Measurements from ENCODE around the gene VWF.
"Not testable (repeated sequence)": the region's sequence is repeated elsewhere in the genome, so short reads cannot be mapped to it uniquely, and the experiment has no call there.

Gene VWF

DNA sequence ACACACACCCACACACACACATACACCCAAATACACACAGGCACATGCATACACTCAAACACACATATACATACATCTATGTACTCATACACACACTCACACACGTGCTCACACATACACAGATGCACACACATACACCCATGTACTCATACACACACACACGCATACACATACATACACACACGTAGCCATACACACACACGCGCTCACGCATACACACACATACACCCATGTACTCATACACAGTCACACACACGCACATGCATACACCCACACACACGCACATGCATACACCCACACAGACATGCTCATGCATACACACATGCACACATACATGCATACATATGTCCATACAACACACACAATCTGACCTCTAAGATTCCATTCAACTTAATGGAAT, 91.7 kb downstream of the VWF start:
- no peak for DNase-seq (ENCODE audit: low spot score)

DNA sequence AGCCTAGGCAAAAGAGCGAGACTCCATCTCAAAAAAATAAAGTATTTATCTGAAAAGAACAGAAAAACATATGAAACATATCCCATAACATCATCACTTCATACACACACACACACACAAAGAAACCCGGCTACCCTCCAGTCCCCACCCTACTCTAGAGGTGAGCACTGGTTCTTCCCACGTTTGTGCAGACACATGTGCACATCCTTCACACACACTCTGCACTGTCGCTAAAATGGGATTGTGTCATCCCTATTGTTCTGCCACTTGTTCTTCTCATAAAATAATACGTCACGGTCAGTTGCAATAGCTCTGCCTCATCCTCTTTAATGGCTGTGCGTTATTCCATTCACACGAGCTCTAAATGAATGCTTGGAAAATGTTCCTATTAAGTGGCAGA, 93.5 kb downstream of the VWF start:
- no peak for DNase-seq (ENCODE audit: low spot score)

- DNase-seq (ENCODE audit: low spot score): no peak
These were observed 94.4 kb downstream of the VWF start for GRCh38 chr12:6030081-6030480.

GRCh38 chr12:6029401-6029800, 95.1 kb downstream of the VWF start:
- DNase-seq (ENCODE audit: low spot score): no peak

GRCh38 chr12:6026998-6027397, 97.5 kb downstream of the VWF start:
- DNase-seq (ENCODE audit: low spot score): no peak

GRCh38 chr12:6025703-6026298, 98.7 kb downstream of the VWF start:
- not testable (repeated sequence) for DNase-seq (ENCODE audit: low spot score)

DNA sequence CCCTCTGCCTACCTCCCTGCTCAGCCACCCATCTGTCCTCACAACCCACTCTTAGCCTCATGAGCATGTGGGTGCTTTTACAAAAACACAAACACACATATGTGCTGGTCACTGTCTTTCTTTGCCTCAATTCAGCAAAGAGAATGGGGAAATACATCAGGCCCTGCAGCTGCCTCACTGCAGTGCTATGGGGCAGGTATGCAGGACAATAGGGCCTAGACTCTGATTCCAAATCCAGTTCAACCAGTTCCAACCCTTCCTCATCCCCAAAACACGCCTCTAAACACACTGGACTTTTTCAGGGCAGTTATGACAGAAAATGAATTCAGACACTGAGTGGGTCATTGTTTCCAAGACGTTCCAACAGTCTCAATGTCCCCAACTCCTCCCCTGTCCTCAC, 100.4 kb downstream of the VWF start:
- not testable (repeated sequence) for DNase-seq (ENCODE audit: low spot score)

- no peak for DNase-seq (ENCODE audit: low spot score)
These were observed 103.5 kb downstream of the VWF start for GRCh38 chr12:6020930-6021329.

GRCh38 chr12:6020511-6020910, 104.0 kb downstream of the VWF start:
- not testable (repeated sequence) for DNase-seq (ENCODE audit: low spot score)

DNA sequence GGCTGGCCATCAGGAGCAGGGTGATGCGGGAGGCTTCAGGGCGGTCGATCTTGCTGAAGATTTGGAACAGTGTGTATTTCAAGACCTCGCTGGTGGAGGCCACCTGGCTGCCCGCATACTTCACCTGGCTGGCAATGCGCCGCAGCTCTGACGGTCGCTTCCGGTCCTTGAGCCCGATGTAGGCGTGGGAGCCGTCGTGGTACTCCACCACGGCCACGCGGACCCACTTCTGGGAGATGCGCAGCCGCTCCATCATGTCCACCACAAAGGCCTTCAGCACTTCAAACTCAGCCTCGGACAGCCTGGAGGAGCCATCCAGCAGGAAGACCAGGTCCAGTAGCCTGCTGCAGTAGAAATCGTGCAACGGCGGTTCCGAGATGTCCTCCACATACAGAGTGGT, 105.2 kb downstream of the VWF start:
- not testable (repeated sequence) for DNase-seq (ENCODE audit: low spot score)

GRCh38 chr12:6018265-6018664, 106.2 kb downstream of the VWF start:
- no peak for DNase-seq (ENCODE audit: low spot score)

- no peak for DNase-seq (ENCODE audit: low spot score)
These were observed 107.7 kb downstream of the VWF start for GRCh38 chr12:6016756-6017155.

GRCh38 chr12:6016004-6016403, 108.5 kb downstream of the VWF start:
- DNase-seq (ENCODE audit: low spot score): not testable (repeated sequence)

- not testable (repeated sequence) for DNase-seq (ENCODE audit: low spot score)
These were observed 109.2 kb downstream of the VWF start for GRCh38 chr12:6015271-6015670.

DNA sequence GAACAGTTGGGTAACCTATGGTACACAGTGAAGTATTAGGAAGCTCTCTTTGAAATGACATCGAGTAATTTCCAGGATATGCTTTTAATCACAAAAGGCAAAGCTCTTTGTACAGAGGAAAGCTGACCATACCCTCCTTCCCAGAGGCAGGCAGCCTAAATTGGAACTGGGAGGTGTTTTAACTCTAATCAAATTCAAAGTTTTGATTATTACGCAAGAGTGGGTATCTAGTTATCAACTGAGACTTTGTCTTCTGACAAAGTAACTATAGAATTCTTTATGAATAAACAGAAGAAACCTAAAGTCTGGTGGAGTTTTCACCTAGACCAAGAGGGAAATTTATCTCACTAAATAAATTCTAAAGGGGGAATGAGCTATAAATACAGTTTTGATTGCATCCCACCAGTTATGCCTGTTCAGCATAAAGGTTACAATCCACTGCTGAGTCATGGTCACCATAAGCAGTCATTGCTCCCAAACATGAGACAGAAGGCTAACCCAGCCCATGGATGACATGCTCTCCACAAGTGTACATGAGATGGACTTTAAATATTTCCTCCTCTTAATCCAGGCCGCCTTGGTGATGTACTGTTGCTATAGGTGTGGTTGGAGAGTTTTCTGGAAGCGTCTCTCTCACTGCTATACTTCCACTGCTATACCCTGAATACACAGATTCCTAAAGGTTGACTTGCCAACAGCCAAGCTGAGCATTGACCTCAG, 113.7 kb downstream of the VWF start:
- not testable (repeated sequence) for DNase-seq (ENCODE audit: low spot score)

- no peak for DNase-seq (ENCODE audit: low spot score)
These were observed 127.2 kb downstream of the VWF start for GRCh38 chr12:5997260-5997659.

- no peak for DNase-seq (ENCODE audit: low spot score)
These were observed 128.0 kb downstream of the VWF start for GRCh38 chr12:5996459-5996858.

- DNase-seq (ENCODE audit: low spot score): no peak
These were observed 134.8 kb downstream of the VWF start for GRCh38 chr12:5989621-5990020.

GRCh38 chr12:5988659-5989116, 135.8 kb downstream of the VWF start:
- DNase-seq (ENCODE audit: low spot score): peak; percentile 73

DNA sequence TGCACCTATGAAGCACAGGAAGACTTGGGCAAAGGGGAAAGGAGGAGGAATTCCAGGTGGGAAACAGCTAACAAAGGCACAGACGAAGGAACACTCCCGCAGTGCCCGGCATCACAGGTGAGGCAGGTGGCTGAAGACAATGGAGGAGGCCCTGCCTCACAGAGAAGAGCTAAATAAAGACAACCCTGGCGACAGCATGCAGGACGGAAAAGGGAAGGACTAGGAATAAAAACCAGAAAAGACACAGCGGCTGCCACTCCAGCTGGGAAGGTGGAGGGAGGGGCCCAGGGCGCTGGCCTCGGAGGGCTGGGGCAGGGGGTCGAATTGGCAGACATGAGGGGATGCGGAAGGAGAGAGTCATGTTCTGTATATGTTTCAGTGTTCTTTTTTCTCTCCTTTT, 136.4 kb downstream of the VWF start:
- no peak for DNase-seq (ENCODE audit: low spot score)

DNA sequence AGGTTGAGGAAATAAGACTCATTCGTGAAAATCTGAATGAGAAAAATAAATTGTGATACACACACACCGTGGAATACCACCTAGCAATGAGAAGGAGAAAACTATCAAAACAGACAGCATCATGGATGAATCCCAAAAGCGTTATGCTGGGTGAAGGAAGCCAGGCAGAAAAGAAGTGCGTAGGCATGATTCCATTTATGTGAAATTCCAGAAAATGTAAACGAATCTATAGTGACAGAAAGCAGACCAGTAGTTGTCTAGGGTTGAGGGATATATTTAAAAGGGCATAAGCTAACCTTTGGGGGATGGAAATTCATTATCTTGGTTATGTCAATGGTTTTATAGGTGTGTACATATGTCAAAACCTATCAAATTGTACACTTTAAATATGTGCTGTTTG, 136.9 kb downstream of the VWF start:
- DNase-seq (ENCODE audit: low spot score): no peak

- DNase-seq (ENCODE audit: low spot score): no peak
These were observed 139.0 kb downstream of the VWF start for GRCh38 chr12:5985471-5985870.

GRCh38 chr12:5984873-5985272, 139.6 kb downstream of the VWF start:
- no peak for DNase-seq (ENCODE audit: low spot score)

DNA sequence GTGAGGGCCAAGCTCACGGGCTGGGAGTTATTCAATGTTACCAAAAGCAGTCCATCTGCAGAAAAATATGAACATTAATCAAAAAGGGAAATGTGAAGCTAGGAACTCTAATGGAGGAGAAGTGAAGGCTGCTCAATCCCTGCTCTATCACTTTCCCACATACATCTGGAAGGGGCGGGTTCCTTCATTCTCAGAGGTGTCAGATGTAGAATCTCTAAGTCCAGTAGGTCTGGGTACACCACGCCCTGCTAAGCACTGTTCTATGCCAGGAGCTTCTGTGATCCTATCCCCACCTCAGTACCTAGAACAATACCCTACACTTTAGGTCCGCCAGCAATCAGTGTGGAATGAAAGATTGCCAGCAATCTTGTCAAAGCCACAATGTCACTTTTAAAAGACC, 142.4 kb downstream of the VWF start:
- DNase-seq (ENCODE audit: low spot score): no peak
